Prostate gland (tissue), 2 donors: ENCODE results near the gene MTFMT.

ENCODE experiments used
- POLR2A ChIP-seq: fragments of 450-650 bp; IDR thresholded peaks from one replicate; pipeline ENCODE4 v1.6.1; 2016; ENCODE audit warnings: antibody characterized with exemption, mild to moderate bottlenecking
- POLR2AphosphoS5 ChIP-seq: sonication (generic); formaldehyde crosslinking; IDR thresholded peaks from one replicate; pipeline ENCODE4 v1.6.1; 2017; ENCODE audit warnings: antibody characterized with exemption
- TF ChIP-seq, protein P1 (sequence below), 4 experiments: fragments of 200-600 bp in 2 of 4; fragments of 450-650 bp in 2 of 4; sonication (generic) in 2 of 4; IDR thresholded peaks; 1 replicate in 3 of 4; 2 replicates in 1 of 4; pipeline ENCODE4 v1.5.1; 2016 to 2019; ENCODE audit warnings: antibody characterized with exemption in 4 of 4, mild to moderate bottlenecking in 2 of 4, moderate library complexity in 2 of 4

GRCh38 chr15:65028338-65028737 is 1.1 kb downstream of the MTFMT start:
- TF ChIP-seq, protein P1, sequence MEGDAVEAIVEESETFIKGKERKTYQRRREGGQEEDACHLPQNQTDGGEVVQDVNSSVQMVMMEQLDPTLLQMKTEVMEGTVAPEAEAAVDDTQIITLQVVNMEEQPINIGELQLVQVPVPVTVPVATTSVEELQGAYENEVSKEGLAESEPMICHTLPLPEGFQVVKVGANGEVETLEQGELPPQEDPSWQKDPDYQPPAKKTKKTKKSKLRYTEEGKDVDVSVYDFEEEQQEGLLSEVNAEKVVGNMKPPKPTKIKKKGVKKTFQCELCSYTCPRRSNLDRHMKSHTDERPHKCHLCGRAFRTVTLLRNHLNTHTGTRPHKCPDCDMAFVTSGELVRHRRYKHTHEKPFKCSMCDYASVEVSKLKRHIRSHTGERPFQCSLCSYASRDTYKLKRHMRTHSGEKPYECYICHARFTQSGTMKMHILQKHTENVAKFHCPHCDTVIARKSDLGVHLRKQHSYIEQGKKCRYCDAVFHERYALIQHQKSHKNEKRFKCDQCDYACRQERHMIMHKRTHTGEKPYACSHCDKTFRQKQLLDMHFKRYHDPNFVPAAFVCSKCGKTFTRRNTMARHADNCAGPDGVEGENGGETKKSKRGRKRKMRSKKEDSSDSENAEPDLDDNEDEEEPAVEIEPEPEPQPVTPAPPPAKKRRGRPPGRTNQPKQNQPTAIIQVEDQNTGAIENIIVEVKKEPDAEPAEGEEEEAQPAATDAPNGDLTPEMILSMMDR (IDR thresholded peaks at IDR 0.05), result no peak
- no peak for TF ChIP-seq POLR2A
- no peak for TF ChIP-seq POLR2AphosphoS5
